Loucy (cell line): ENCODE results near the gene CGN.
A peak's percentile ranks its signal among the peaks of the same experiment; 100 is the strongest.

Experiments used
- H2AFZ ChIP-seq: fragments of 200-600 bp; sonication (generic); 2 replicates; pipeline ENCODE4 v1.6.0; 2016; ENCODE audit warnings: antibody characterized with exemption, mild to moderate bottlenecking, low read length, moderate library complexity
- H3F3A ChIP-seq: fragments of 200-600 bp; 2 replicates; pipeline ENCODE4 v1.6.0; 2016; ENCODE audit warnings: antibody characterized with exemption, low read depth, mild to moderate bottlenecking
- H3K27me3 ChIP-seq: fragments of 200-600 bp; sonication (generic); 2 replicates; pipeline ENCODE4 v1.6.1; 2014; ENCODE audit warnings: low read length, mild to moderate bottlenecking; ENCODE audit not compliant: insufficient read depth, poor library complexity, severe bottlenecking
- H3K36me3 ChIP-seq: fragments of 200-600 bp; sonication (generic); 2 replicates; pipeline ENCODE4 v1.6.1; 2016; ENCODE audit warnings: low read length; ENCODE audit not compliant: insufficient read depth
- H3K4me1 ChIP-seq: fragments of 200-600 bp; sonication (generic); 2 replicates; pipeline ENCODE4 v1.5.1; 2014; ENCODE audit warnings: low read length, mild to moderate bottlenecking; ENCODE audit not compliant: insufficient read depth, poor library complexity, severe bottlenecking
- H3K4me2 ChIP-seq: fragments of 200-600 bp; sonication (generic); 2 replicates; pipeline ENCODE4 v1.6.0; 2014; ENCODE audit warnings: antibody characterized with exemption, low read length, low read depth, mild to moderate bottlenecking; ENCODE audit not compliant: poor library complexity, severe bottlenecking
- H3K4me3 ChIP-seq: fragments of 200-600 bp; sonication (generic); 2 replicates; pipeline ENCODE4 v1.5.1; 2014; ENCODE audit warnings: low read length, mild to moderate bottlenecking, mixed read lengths; ENCODE audit not compliant: poor library complexity, severe bottlenecking
- H3K79me2 ChIP-seq: fragments of 200-600 bp; sonication (generic); 2 replicates; pipeline ENCODE4 v1.6.1; 2014; ENCODE audit warnings: low read length; ENCODE audit not compliant: insufficient read depth
- H3K9ac ChIP-seq: fragments of 200-600 bp; sonication (generic); 2 replicates; pipeline ENCODE4 v1.6.0; 2014; ENCODE audit warnings: mild to moderate bottlenecking, low read depth, low read length, moderate library complexity; ENCODE audit not compliant: poor library complexity, severe bottlenecking
- H3K9me2 ChIP-seq: fragments of 200-600 bp; sonication (generic); replicated peaks from 2 replicates; pipeline ENCODE4 v1.6.1; 2016; ENCODE audit warnings: low read depth, low read length, mixed read lengths
- H3K9me3 ChIP-seq: fragments of 200-600 bp; sonication (generic); 2 replicates; pipeline ENCODE4 v1.6.1; 2014; ENCODE audit warnings: mild to moderate bottlenecking, antibody characterized with exemption, low read length, low read depth; ENCODE audit not compliant: insufficient read depth
- H4K20me1 ChIP-seq: fragments of 200-600 bp; sonication (generic); 2 replicates; pipeline ENCODE4 v1.6.0; 2014; ENCODE audit warnings: antibody characterized with exemption, low read length, mild to moderate bottlenecking; ENCODE audit not compliant: insufficient read depth, poor library complexity, severe bottlenecking
- CTCF ChIP-seq: fragments of 200-600 bp; sonication (generic); conservative IDR thresholded peaks from 2 replicates; pipeline ENCODE4 v1.5.1; 2014; ENCODE audit warnings: mild to moderate bottlenecking, antibody characterized with exemption, low read length
- EZH2phosphoT487 ChIP-seq: fragments of 200-600 bp; IDR thresholded peaks from 2 replicates; pipeline ENCODE4 v1.6.1; 2018; ENCODE audit warnings: antibody characterized with exemption, mild to moderate bottlenecking, moderate library complexity, borderline replicate concordance

Gene CGN

GRCh38 chr1:151510020-151510405 is 1.2 kb upstream of the CGN start:
- H2AFZ ChIP-seq, result no peak overlapping the region; the same call in 1 of the 2 replicates
- H3K4me2 ChIP-seq, result peak overlapping the region; percentile 99
- TF ChIP-seq CTCF (no peak), EZH2phosphoT487 (no peak)
- peaks cover 32% of the 10 kb centered on the region for H3K4me1 ChIP-seq
- no peaks in the 10 kb centered on the region for H4K20me1 ChIP-seq
- H3K27me3 ChIP-seq, result no peaks in the 10 kb centered on the region
- no peaks in the 10 kb centered on the region for H3K9me3 ChIP-seq
- H3K36me3 ChIP-seq, result no peaks in the 10 kb centered on the region
- H3K9me2 ChIP-seq, result no peaks in the 10 kb centered on the region
- H3K4me3 ChIP-seq, result no peak overlapping the region
- H3F3A ChIP-seq, result no peaks in the 10 kb centered on the region
- H3K9ac ChIP-seq, result no peak overlapping the region
- no peaks in the 10 kb centered on the region for H3K79me2 ChIP-seq

- H3K9ac ChIP-seq, result peak overlapping the region; percentile 66
- H3K4me2 ChIP-seq, result peak overlapping the region; percentile 99
- H3K27me3 ChIP-seq, result no peaks in the 10 kb centered on the region
- no peaks in the 10 kb centered on the region for H3K9me2 ChIP-seq
- H3K4me1 ChIP-seq, result peaks cover 32% of the 10 kb centered on the region
- H3K36me3 ChIP-seq, result no peaks in the 10 kb centered on the region
- no peak for TF ChIP-seq EZH2phosphoT487
- no peak for TF ChIP-seq CTCF
- peak overlapping the region; percentile 96 for H2AFZ ChIP-seq
- H4K20me1 ChIP-seq, result no peaks in the 10 kb centered on the region
- no peaks in the 10 kb centered on the region for H3K9me3 ChIP-seq
- peak overlapping the region; percentile 85 for H3K4me3 ChIP-seq
- no peaks in the 10 kb centered on the region for H3K79me2 ChIP-seq
- H3F3A ChIP-seq, result no peaks in the 10 kb centered on the region
These were observed 602 bp upstream of the CGN start for GRCh38 chr1:151510614-151510956.

GRCh38 chr1:151511636-151512215 is 539 bp downstream of the CGN start:
- no peaks in the 10 kb centered on the region for H4K20me1 ChIP-seq
- H3K4me1 ChIP-seq, result peaks cover 32% of the 10 kb centered on the region

More at GRCh38 chr1:151511636-151512215, 539 bp downstream of the CGN start:
- H3F3A ChIP-seq, result no peaks in the 10 kb centered on the region
- H3K36me3 ChIP-seq, result no peaks in the 10 kb centered on the region
- H3K9ac ChIP-seq, result peak overlapping the region; percentile 73
- peak overlapping the region; percentile 96 for H2AFZ ChIP-seq
- no peaks in the 10 kb centered on the region for H3K79me2 ChIP-seq
- H3K4me2 ChIP-seq, result peak overlapping the region; percentile 99
- H3K27me3 ChIP-seq, result no peaks in the 10 kb centered on the region
- H3K9me2 ChIP-seq, result no peaks in the 10 kb centered on the region
- TF ChIP-seq EZH2phosphoT487 (no peak), CTCF (peak; percentile 28)
- peak overlapping the region; percentile 85 for H3K4me3 ChIP-seq
- no peaks in the 10 kb centered on the region for H3K9me3 ChIP-seq
